ENCODE results near the gene UPP2.

GRCh38 chr2:158143703-158144360 lies 42.2 kb downstream of the UPP2 start:
- TF ChIP-seq POLR2AphosphoS5 (IDR thresholded peaks at IDR 0.05; ENCODE audit: low read depth, low read length): no peak
- TF ChIP-seq REST (IDR thresholded peaks at IDR 0.05; ENCODE audit: insufficient read depth in 1 of 2, low read depth in 2 of 2, low read length in 2 of 2): no peak
- no peak for TF ChIP-seq SIN3A (IDR thresholded peaks at IDR 0.05; ENCODE audit: borderline replicate concordance, insufficient read depth, low read length)
- no peak for TF ChIP-seq TAF1 (IDR thresholded peaks at IDR 0.05; ENCODE audit: borderline replicate concordance, insufficient read depth, low read length)

All from PFSK-1 (cell line).